ENCODE results near the gene MPDU1. TPM values are rescaled to one million over a fixed set of nuclear protein-coding genes. Genes with fewer than 3 reads are reported as not detected.

The MPDU1 gene
- total RNA-seq, 1 experiment from 2014 or later = 50.9 TPM

DNA sequence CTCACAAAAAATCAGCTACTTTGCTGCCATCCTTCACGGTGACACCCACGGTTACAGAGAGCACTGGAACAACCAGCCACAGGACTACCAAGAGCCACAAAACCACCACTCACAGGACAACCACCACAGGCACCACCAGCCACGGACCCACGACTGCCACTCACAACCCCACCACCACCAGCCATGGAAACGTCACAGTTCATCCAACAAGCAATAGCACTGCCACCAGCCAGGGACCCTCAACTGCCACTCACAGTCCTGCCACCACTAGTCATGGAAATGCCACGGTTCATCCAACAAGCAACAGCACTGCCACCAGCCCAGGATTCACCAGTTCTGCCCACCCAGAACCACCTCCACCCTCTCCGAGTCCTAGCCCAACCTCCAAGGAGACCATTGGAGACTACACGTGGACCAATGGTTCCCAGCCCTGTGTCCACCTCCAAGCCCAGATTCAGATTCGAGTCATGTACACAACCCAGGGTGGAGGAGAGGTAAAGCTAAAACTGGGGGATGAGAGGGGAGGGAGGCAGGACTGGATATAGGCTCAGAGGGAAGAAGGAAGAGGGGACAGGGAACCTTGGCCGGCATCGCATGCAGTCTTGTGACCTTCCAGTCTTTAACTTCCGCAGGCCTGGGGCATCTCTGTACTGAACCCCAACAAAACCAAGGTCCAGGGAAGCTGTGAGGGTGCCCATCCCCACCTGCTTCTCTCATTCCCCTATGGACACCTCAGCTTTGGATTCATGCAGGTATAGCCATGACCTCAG is 3.6 kb upstream of the MPDU1 start:
- H3K9ac ChIP-seq (ENCODE audit: low read length) = peak overlapping the region; percentile 45
- peaks cover 25 to 43% of the 10 kb centered on the region in 2 experiments for H3K36me3 ChIP-seq (ENCODE audit: control insufficient read depth in 1 of 2, insufficient read depth in 2 of 2, low read length in 2 of 2)
- CTCF ChIA-PET = interaction anchor here (0.7 to 1.2 kb wide), 3 partner anchors 19 to 461 kb away, joined by 3 to 5 read pairs (median 3); partner anchors contain the start of gene TNFSF12
- no peaks in the 10 kb centered on the region for H3K9me2 ChIP-seq (ENCODE audit: insufficient read depth)
- H3K27me3 ChIP-seq (ENCODE audit: insufficient read depth, low read length) = no peaks in the 10 kb centered on the region
- no peaks in the 10 kb centered on the region for H3K9me3 ChIP-seq (ENCODE audit: control insufficient read depth in 1 of 2, insufficient read depth in 1 of 2, low read depth in 1 of 2, low read length in 2 of 2)
- peak overlapping the region; percentile 66 for H3K27ac ChIP-seq (ENCODE audit: low read depth, low read length)
- peaks cover 66% of the 10 kb centered on the region for H3K79me2 ChIP-seq (ENCODE audit: insufficient read depth, low read length)
- DNase-seq (ENCODE audit: low read depth, low spot score) (no peak), ATAC-seq (no peak)
- H2AFZ ChIP-seq (ENCODE audit: low read depth, low read length, poor library complexity, severe bottlenecking) = no peak overlapping the region
- peaks cover 13 to 70% of the 10 kb centered on the region in 2 experiments for H3K4me1 ChIP-seq (ENCODE audit: control insufficient read depth in 1 of 2, insufficient read depth in 2 of 2, low read length in 2 of 2)
- peak overlapping the region; percentile 17 to 24 for H3K4me3 ChIP-seq (replicated peaks in 1 of 2; ENCODE audit: low read depth in 1 of 2, low read length in 2 of 2)
- RAD21 ChIA-PET (ENCODE audit: low non-redundant PET in 1 of 2, low total read pairs in 2 of 2, uncharacterized antibody in 2 of 2, unreplicated experiment in 2 of 2) = no interaction called here
- BruUV-seq (replicated peaks) = no TSS peak
- H3K4me2 ChIP-seq (ENCODE audit: low read length) = peak overlapping the region; percentile 58
- peaks cover 21% of the 10 kb centered on the region; the same call in 1 of the 2 replicates for H4K20me1 ChIP-seq (ENCODE audit: insufficient read depth)
- TF ChIP-seq, protein P1, sequence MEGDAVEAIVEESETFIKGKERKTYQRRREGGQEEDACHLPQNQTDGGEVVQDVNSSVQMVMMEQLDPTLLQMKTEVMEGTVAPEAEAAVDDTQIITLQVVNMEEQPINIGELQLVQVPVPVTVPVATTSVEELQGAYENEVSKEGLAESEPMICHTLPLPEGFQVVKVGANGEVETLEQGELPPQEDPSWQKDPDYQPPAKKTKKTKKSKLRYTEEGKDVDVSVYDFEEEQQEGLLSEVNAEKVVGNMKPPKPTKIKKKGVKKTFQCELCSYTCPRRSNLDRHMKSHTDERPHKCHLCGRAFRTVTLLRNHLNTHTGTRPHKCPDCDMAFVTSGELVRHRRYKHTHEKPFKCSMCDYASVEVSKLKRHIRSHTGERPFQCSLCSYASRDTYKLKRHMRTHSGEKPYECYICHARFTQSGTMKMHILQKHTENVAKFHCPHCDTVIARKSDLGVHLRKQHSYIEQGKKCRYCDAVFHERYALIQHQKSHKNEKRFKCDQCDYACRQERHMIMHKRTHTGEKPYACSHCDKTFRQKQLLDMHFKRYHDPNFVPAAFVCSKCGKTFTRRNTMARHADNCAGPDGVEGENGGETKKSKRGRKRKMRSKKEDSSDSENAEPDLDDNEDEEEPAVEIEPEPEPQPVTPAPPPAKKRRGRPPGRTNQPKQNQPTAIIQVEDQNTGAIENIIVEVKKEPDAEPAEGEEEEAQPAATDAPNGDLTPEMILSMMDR (IDR thresholded peaks at IDR 0.05 in 2 of 3, conservative IDR thresholded peaks at IDR 0.05 in 1 of 3; ENCODE audit: borderline replicate concordance in 1 of 3, insufficient read depth in 1 of 3, low read depth in 2 of 3, low read length in 2 of 3) = no peak
- TF ChIP-seq POLR2A (IDR thresholded peaks at IDR 0.05; ENCODE audit: borderline replicate concordance, extremely low read depth, insufficient read depth, insufficient read length) = no peak
- TF ChIP-seq ELF1 (IDR thresholded peaks at IDR 0.05; ENCODE audit: borderline replicate concordance, low read depth) = no peak
- no peak for TF ChIP-seq YY1 (IDR thresholded peaks at IDR 0.05; ENCODE audit: extremely low read depth, insufficient replicate concordance, low read depth, low read length)
- no peak for TF ChIP-seq POLR2AphosphoS5 (IDR thresholded peaks at IDR 0.05; ENCODE audit: low read depth, low read length)
- TF ChIP-seq ZFX (IDR thresholded peaks at IDR 0.05) = no peak
- TF ChIP-seq SRF (IDR thresholded peaks at IDR 0.05; ENCODE audit: low read depth) = no peak
- TF ChIP-seq RAD21 (IDR thresholded peaks at IDR 0.05; ENCODE audit: low read depth) = no peak
- no peak for TF ChIP-seq CEBPB (IDR thresholded peaks at IDR 0.05; ENCODE audit: low read depth)
- no peak for TF ChIP-seq EGR1 (IDR thresholded peaks at IDR 0.05; ENCODE audit: low read depth)
- TF ChIP-seq EZH2phosphoT487 (IDR thresholded peaks at IDR 0.05; ENCODE audit: borderline replicate concordance) = no peak
- TF ChIP-seq JUND (IDR thresholded peaks at IDR 0.05) = no peak
- no peak for TF ChIP-seq EZH2 (IDR thresholded peaks at IDR 0.05)
- intact Hi-C loops (cut with micrococcal nuclease) = loop anchor here (5.0 kb wide), 1 partner anchor 257 kb away; no protein-coding TSS in a partner anchor
- POLR2A ChIA-PET = interaction anchor here (1.1 to 1.7 kb wide), 3 partner anchors 48 to 107 kb away, joined by 3 to 10 read pairs (median 4); partner anchors contain the start of genes SAT2, TP53 and WRAP53

Data from HCT116 (cell line).